ENCODE data around the gene UGT1A4. TPM values are rescaled to one million over a fixed set of nuclear protein-coding genes. Genes with fewer than 3 reads are reported as not detected.

The UGT1A4 gene
- not detected in 2 replicates for total RNA-seq (ENCODE audit: low replicate concordance)

DNA sequence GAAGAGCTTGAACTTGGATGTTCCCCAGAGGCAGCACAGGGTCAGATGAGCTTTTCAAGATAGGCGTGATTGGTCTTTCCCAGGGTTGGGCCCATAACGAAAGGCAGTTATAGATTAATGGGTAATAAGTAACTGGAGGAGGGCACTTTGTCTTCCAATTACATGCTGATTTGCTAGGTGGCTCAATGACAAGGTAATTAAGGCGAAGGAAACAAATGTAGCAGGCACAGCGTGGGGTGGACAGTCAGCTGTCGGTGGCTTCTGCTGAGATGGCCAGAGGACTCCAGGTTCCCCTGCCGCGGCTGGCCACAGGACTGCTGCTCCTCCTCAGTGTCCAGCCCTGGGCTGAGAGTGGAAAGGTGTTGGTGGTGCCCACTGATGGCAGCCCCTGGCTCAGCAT is at the start of gene UGT1A4:
UGT1A4 (plus strand) TSS at position 185 of the 400 bp plus-strand sequence; CDS start at position 270, 85 bp downstream.

DNA sequence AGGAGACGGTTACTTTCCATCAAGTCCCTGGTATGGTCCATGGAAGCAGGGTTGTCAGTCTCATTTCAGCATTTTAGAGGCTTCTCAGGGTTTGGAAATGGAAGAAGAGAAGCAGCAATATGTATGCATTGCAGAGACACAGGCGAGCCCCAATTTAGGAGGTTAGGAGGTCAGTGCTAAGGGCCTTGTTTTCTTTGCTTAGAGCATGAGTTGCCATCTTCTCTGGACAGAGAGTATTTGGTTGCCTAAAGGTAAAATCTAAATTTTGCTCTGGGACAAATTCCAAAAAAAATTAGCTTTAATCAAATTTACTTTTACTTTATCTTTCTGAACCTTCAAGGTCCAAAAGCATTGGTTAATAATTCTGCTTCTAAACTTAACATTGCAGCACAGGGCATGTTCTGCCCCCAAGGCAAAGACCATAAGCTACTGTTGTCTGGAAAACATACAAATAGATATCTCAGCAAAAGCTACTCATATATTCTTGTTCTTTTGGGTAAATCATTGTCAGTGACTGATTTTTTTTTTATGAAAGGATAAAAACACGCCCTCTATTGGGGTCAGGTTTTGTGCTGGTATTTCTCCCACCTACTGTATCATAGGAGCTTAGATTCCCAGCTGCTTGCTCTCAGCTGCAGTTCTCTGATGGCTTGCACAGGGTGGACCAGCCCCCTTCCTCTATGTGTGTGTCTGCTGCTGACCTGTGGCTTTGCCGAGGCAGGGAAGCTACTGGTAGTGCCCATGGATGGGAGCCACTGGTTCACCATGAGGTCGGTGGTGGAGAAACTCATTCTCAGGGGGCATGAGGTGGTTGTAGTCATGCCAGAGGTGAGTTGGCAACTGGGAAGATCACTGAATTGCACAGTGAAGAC is 47.0 kb upstream of the UGT1A4 start, which contains the start of gene UGT1A9:
UGT1A9 (plus strand) TSS at position 609 of the 872 bp plus-strand sequence; CDS start at position 646, 37 bp downstream.

DNA sequence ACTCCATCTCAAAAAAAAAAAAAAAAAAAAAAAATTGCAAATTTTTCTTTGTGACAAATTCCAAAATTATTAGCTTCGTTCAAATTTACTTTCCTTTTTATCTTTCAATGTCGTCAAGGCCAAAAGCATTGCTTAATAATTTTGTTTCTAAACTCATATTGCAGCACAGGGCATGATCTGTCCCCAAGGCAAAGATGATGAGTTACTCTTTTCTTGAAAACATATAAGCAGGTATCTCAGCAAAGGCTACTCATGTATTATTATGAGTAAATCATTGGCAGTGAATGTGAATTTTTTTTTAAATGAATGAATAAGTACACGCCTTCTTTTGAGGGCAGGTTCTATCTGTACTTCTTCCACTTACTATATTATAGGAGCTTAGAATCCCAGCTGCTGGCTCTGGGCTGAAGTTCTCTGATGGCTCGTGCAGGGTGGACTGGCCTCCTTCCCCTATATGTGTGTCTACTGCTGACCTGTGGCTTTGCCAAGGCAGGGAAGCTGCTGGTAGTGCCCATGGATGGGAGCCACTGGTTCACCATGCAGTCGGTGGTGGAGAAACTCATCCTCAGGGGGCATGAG is 36.9 kb upstream of the UGT1A4 start, which contains the start of gene UGT1A7:
UGT1A7 (plus strand) TSS at position 381 of the 579 bp plus-strand sequence; CDS start at position 418, 37 bp downstream.

DNA sequence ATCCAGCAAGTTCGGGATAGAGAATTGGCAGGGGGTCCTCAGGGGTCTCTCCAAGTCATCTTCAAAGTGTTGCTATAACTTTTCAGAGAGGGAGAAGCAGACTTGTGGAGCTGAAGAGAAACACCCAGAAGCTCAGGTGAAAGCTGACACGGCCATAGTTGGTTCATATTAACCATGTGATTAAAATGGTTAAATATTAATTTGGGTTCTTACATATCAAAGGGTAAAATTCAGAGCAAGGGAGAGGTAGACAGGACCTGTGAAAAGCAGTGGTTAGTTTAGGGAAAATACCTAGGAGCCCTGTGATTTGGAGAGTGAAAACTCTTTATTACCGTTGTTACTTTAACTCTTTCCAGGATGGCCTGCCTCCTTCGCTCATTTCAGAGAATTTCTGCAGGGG is 25.9 kb upstream of the UGT1A4 start, which contains the start of gene UGT1A6:
UGT1A6 (plus strand) TSS at position 243 of the 400 bp plus-strand sequence; CDS start at position 358, 115 bp downstream.

DNA sequence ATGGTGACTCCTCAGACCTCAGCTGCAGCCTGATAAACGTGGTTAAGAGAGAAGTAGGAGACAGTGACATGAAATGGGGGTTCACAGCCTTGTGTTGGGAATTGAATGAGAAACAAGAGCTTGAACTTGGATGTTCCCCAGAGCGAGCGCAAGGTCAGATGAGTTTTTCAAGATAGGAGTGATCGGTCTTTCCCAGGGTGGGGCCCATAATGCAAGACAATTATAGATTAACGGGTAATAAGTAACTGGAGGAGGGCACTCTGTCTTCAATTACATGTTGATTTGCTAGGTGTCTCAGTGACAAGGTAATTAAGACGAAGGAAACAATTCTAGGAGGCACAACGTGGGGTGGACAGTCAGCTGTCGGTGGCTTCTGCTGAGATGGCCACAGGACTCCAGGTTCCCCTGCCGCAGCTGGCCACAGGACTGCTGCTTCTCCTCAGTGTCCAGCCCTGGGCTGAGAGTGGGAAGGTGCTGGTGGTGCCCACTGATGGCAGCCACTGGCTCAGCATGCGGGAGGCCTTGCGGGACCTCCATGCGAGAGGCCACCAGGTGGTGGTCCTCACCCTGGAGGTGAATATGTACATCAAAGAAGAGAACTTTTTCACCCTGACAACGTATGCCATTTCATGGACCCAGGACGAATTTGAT is 5.8 kb upstream of the UGT1A4 start, which contains the start of gene UGT1A5:
UGT1A5 (plus strand) TSS at position 297 of the 651 bp plus-strand sequence; CDS start at position 382, 85 bp downstream.

DNA sequence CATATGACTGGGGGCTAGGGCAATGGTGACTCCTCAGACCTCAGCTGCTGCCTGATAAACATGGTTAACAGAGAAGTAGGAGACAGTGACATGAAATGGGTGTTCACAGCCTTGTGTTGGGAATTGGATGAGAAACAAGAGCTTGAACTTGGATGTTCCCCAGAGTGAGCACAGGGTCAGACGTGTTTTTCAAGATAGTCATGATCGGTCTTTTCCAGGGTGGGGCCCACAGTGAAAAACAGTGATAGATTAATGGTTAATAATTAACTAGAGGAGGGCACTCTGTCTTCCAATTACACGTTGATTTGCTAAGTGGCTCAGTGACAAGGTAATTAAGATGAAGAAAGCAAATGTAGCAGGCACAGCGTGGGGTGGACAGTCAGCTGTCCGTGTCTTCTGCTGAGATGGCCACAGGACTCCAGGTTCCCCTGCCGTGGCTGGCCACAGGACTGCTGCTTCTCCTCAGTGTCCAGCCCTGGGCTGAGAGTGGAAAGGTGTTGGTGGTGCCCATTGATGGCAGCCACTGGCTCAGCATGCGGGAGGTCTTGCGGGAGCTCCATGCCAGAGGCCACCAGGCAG is 10.3 kb downstream of the UGT1A4 start, which contains the start of gene UGT1A3:
UGT1A3 (plus strand) TSS at position 320 of the 579 bp plus-strand sequence; CDS start at position 405, 85 bp downstream.

DNA sequence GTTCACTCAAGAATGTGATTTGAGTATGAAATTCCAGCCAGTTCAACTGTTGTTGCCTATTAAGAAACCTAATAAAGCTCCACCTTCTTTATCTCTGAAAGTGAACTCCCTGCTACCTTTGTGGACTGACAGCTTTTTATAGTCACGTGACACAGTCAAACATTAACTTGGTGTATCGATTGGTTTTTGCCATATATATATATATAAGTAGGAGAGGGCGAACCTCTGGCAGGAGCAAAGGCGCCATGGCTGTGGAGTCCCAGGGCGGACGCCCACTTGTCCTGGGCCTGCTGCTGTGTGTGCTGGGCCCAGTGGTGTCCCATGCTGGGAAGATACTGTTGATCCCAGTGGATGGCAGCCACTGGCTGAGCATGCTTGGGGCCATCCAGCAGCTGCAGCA is 41.5 kb downstream of the UGT1A4 start, which contains the start of gene UGT1A1:
UGT1A1 (plus strand) TSS at position 228 of the 400 bp plus-strand sequence; CDS start at position 246, 18 bp downstream.

DNA sequence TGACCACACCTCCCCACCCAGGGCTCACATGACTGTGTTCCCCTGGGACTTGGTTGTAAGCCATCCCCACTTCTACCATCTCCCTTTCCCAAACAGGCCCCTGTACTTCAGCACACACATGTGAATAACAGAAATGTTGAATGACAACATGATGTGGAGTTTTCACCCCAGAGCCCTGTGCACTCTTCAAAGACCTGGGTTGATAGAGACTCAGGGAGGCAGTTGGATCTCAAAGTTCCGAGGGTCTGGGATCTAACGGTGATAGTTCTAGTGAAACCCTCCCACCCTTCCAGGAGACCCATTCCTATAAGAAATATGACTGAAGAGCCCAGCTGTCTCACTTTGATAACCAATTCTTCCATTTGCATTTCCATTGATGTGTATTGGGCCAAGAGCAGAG is 59.5 kb downstream of the UGT1A4 start, which contains the start of gene MROH2A:
MROH2A (plus strand) TSS at position 301 of the 400 bp plus-strand sequence. CDS start 1,029 bp downstream, outside the sequence.

Other genes with a start within 250 kb of the UGT1A4 start
- gene USP40, start 152.0 kb upstream of the UGT1A4 start, total RNA-seq (ENCODE audit: low replicate concordance) = 25.0 and 32.1 TPM in 2 replicates
- under 0.01 and 0.08 TPM in 2 replicates for gene UGT1A8, start 101.1 kb upstream of the UGT1A4 start, total RNA-seq (ENCODE audit: low replicate concordance)
- gene UGT1A10, start 82.3 kb upstream of the UGT1A4 start, total RNA-seq (ENCODE audit: low replicate concordance) = 0.23 TPM in 1 of 2 replicates, not detected in the other
- not detected in 2 replicates for gene UGT1A9, start 46.8 kb upstream of the UGT1A4 start, total RNA-seq (ENCODE audit: low replicate concordance)
- gene UGT1A7, start 36.8 kb upstream of the UGT1A4 start, total RNA-seq (ENCODE audit: low replicate concordance) = not detected in 2 replicates
- gene UGT1A6, start 25.8 kb upstream of the UGT1A4 start, total RNA-seq (ENCODE audit: low replicate concordance) = 0.08 TPM in 1 of 2 replicates, not detected in the other
- gene UGT1A5, start 5.8 kb upstream of the UGT1A4 start, total RNA-seq (ENCODE audit: low replicate concordance) = not detected in 2 replicates
- not detected in 2 replicates for gene UGT1A3, start 10.3 kb downstream of the UGT1A4 start, total RNA-seq (ENCODE audit: low replicate concordance)
- not detected in 2 replicates for gene UGT1A1, start 41.5 kb downstream of the UGT1A4 start, total RNA-seq (ENCODE audit: low replicate concordance)
- 0.15 TPM in 1 of 2 replicates, not detected in the other for gene MROH2A, start 59.6 kb downstream of the UGT1A4 start, total RNA-seq (ENCODE audit: low replicate concordance)
- gene HJURP, start 135.8 kb downstream of the UGT1A4 start, total RNA-seq (ENCODE audit: low replicate concordance) = 1.2 and 4.5 TPM in 2 replicates
- 0.59 TPM in 1 of 2 replicates, not detected in the other for gene TRPM8, start 198.6 kb downstream of the UGT1A4 start, total RNA-seq (ENCODE audit: low replicate concordance)

Measured in smooth muscle cell of the coronary artery (primary cell).